Endothelial cell of umbilical vein (primary cell): ENCODE measurements around the gene MACROD2. TPM values are rescaled to one million over a fixed set of nuclear protein-coding genes. Genes with fewer than 3 reads are reported as not detected.

ENCODE experiments used
- BruUV-seq: library from RNA; stranded (reverse); fragments of 400-500 nt; replicated peaks from 2 replicates; lab custom pipeline; 2021; lab: Mats Ljungman, UMichigan
- CTCF ChIA-PET: fragments of 300-600, 350-600 bp; sonication (Branson Sonifier 250); formaldehyde crosslinking; loops from one replicate; lab custom pipeline; 2021; ENCODE audit warnings: antibody characterized with exemption, inconsistent platforms; lab: Charles Lee
- POLR2A ChIA-PET: fragments of 300-600, 350-600 bp; sonication (Branson Sonifier 250); formaldehyde crosslinking; loops from one replicate; lab custom pipeline; 2021; ENCODE audit warnings: antibody characterized with exemption, inconsistent platforms; lab: Charles Lee
- DNase-seq: peaks from one replicate; pipeline ENCODE4 v3.0.0-alpha.2; 2011; ENCODE audit warnings: low read depth, low spot score
- FAIRE-seq: peaks from 2 replicates; lab custom pipeline; 2011; peaks lifted over from hg19 to GRCh38; lab: Jason Lieb, UNC
- H2AFZ ChIP-seq: 2 replicates; pipeline ENCODE4 v1.6.0; 2012; ENCODE audit warnings: low read depth, low read length, control low read depth, inconsistent platforms
- H3K27ac ChIP-seq: 2 replicates; pipeline ENCODE4 v1.5.1; 2011; ENCODE audit warnings: low read depth, mild to moderate bottlenecking, control low read depth, low read length, moderate library complexity; ENCODE audit not compliant: insufficient read depth
- H3K27me3 ChIP-seq, 2 experiments: 2 replicates each; pipeline versions ENCODE4 v1.6.0 to v1.6.1; 2011; ENCODE audit warnings: low read length in 2 of 2, mixed read lengths in 1 of 2; ENCODE audit not compliant: control insufficient read depth in 2 of 2, insufficient read depth in 2 of 2
- H3K36me3 ChIP-seq, 2 experiments: 2 replicates in 1 of 2; 3 replicates in 1 of 2; pipeline ENCODE4 v1.5.1; 2011; ENCODE audit warnings: low read length in 2 of 2, mild to moderate bottlenecking in 1 of 2, moderate library complexity in 1 of 2; ENCODE audit not compliant: control insufficient read depth in 2 of 2, insufficient read depth in 2 of 2; ENCODE audit errors: extremely low read depth in 1 of 2
- H3K4me1 ChIP-seq: 3 replicates; pipeline ENCODE4 v1.5.1; 2011; ENCODE audit warnings: mild to moderate bottlenecking, low read length; ENCODE audit not compliant: control insufficient read depth, insufficient read depth; ENCODE audit errors: extremely low read depth
- H3K4me2 ChIP-seq: 2 replicates; pipeline ENCODE4 v1.6.1; 2011; ENCODE audit warnings: low read length, control low read depth, mixed read lengths; ENCODE audit not compliant: insufficient read depth
- H3K4me3 ChIP-seq, 3 experiments: fragments of 200-600 bp in 1 of 3; sonication (generic), shearing (Covaris generic) in 1 of 3; replicated peaks in 1 of 3; 2 replicates each; pipeline ENCODE4 v1.5.1; 2011 to 2016; ENCODE audit warnings: control low read depth in 3 of 3, low read length in 3 of 3, mild to moderate bottlenecking in 2 of 3, inconsistent platforms in 1 of 3, low read depth in 1 of 3, moderate library complexity in 1 of 3; ENCODE audit not compliant: insufficient read depth in 1 of 3
- H3K79me2 ChIP-seq: 2 replicates; pipeline ENCODE4 v1.6.0; 2012; ENCODE audit warnings: low read length, inconsistent platforms; ENCODE audit not compliant: control insufficient read depth, insufficient read depth
- H3K9ac ChIP-seq: replicated peaks from 2 replicates; pipeline ENCODE3; 2011; ENCODE audit warnings: low read length, control low read depth; ENCODE audit not compliant: insufficient read depth; ENCODE audit errors: extremely low read depth
- H3K9me1 ChIP-seq: replicated peaks from 3 replicates; pipeline ENCODE4 v1.6.0; 2011; ENCODE audit warnings: mild to moderate bottlenecking, low read length; ENCODE audit not compliant: control insufficient read depth, insufficient read depth; ENCODE audit errors: extremely low read depth
- H3K9me3 ChIP-seq: replicated peaks from 2 replicates; pipeline ENCODE4 v1.5.1; 2012; ENCODE audit warnings: low read length, inconsistent platforms; ENCODE audit not compliant: control insufficient read depth, insufficient read depth
- H4K20me1 ChIP-seq: replicated peaks from 2 replicates; pipeline ENCODE3; 2011; ENCODE audit warnings: mild to moderate bottlenecking, low read length; ENCODE audit not compliant: control insufficient read depth, insufficient read depth; ENCODE audit errors: extremely low read depth
- EZH2 ChIP-seq: IDR thresholded peaks from 2 replicates; pipeline ENCODE4 v1.6.1; 2012; ENCODE audit warnings: borderline replicate concordance, low read depth, mild to moderate bottlenecking, moderate library complexity, low read length, inconsistent platforms; ENCODE audit not compliant: severe bottlenecking
- FOS ChIP-seq: IDR thresholded peaks from 2 replicates; pipeline ENCODE4 v1.6.1; 2011; ENCODE audit warnings: mild to moderate bottlenecking, low read length, moderate library complexity, borderline replicate concordance; ENCODE audit not compliant: insufficient read depth
- GATA2 ChIP-seq: IDR thresholded peaks from 2 replicates; pipeline ENCODE4 v1.7.0; 2011; ENCODE audit warnings: low read depth, mild to moderate bottlenecking, moderate library complexity, mixed read lengths, low read length; ENCODE audit not compliant: insufficient read length, insufficient read depth
- JUN ChIP-seq: IDR thresholded peaks from 2 replicates; pipeline ENCODE4 v1.6.1; 2011; ENCODE audit warnings: borderline replicate concordance, low read depth; ENCODE audit not compliant: insufficient read length, insufficient read depth
- MYC ChIP-seq: IDR thresholded peaks from one replicate; pipeline ENCODE4 v1.6.1; 2011; ENCODE audit warnings: mild to moderate bottlenecking, low read depth, low read length
- POLR2A ChIP-seq: IDR thresholded peaks from 2 replicates; pipeline ENCODE4 v1.6.1; 2012; ENCODE audit warnings: low read depth, mild to moderate bottlenecking, control low read depth, low read length
- POLR2AphosphoS5 ChIP-seq: IDR thresholded peaks from 2 replicates; pipeline ENCODE4 v1.6.1; 2012; ENCODE audit warnings: low read depth, mild to moderate bottlenecking, control low read depth, low read length, moderate library complexity; ENCODE audit not compliant: insufficient read depth
- dilution Hi-C: fragments of 300-500 bp; cut with MboI; formaldehyde crosslinking; loops from one replicate; pipeline ENCODE4 v1.15.0; 2019; ENCODE audit warnings: low sequenced_read_pairs; ENCODE audit not compliant: extremely low pct_ligation_motif_present
- intact Hi-C: fragments of 100-400 bp; cut with micrococcal nuclease; formaldehyde crosslinking; loops from one replicate; pipeline ENCODE4 v1.10.0; 2022
- polyA plus RNA-seq, 4 experiments: library from polyadenylated mRNA; depleted of rRNA in 3 of 4; stranded (reverse) in 3 of 4; unstranded in 1 of 4; fragments of >200 nt; gene quantifications; 2 replicates each; pipeline versions ENCODE4 v1.2.1 to v1.2.3, GENCODE V29; 2011 to 2012; ENCODE audit warnings: missing spikeins in 1 of 4
- total RNA-seq: library from RNA; stranded (reverse); gene quantifications from 2 replicates; pipeline ENCODE4 v1.2.3, GENCODE V29; 2021
- TF ChIP-seq, protein P1 (sequence below), 2 donors: IDR thresholded peaks; 1 replicate in 1 of 2; 2 replicates in 1 of 2; pipeline ENCODE4 v1.5.1; 2011; ENCODE audit warnings: low read length in 2 of 2, mild to moderate bottlenecking in 2 of 2, moderate library complexity in 2 of 2, control low read depth in 1 of 2, inconsistent platforms in 1 of 2, low read depth in 1 of 2; ENCODE audit not compliant: insufficient read depth in 1 of 2; ENCODE audit errors: extremely low read depth in 1 of 2
- TF ChIP-seq, protein P2 (sequence below): IDR thresholded peaks from 2 replicates; pipeline ENCODE4 v1.6.1; 2011; ENCODE audit not compliant: insufficient read depth, insufficient read length

MACROD2 gene
- total and polyA plus RNA-seq, 2 donors (not counting 3 experiments of a cell fraction or from before 2014, with no cell fraction given): 0.11 to 0.73 TPM

DNA sequence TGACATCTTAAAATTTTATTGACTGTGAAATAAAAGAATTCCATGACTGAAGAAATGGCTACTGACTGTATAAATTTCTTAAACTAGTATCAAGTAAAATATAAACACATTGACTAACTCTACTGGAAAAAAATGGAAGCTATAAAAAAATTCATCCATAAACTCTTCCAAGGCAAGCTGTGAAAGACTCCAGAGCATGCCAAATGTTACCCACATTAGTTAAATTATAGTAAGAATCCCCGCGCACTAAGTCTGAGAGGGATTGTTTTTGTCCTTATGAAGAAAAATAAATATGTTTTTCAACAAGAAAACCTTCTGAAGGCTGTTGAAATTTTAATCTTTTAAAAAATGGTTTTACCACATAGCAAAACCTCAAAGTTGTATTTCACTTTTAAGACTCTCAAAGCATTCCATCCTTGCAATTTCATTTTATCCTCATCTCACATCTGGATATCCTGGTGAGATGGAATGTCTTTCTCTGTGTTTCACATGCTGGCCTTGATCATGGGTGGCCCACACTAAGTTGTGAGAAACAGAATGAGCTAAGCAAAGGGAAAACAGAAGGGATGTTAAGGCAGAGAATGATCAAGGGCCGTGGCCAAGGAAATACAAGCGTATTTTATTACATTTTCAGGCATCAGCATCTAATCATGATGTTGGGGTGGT, 1845.5 kb downstream of the MACROD2 start:
- H3K27ac ChIP-seq: no peak overlapping the region
- H3K79me2 ChIP-seq: no peaks in the 10 kb centered on the region
- H3K9me1 ChIP-seq: no peaks in the 10 kb centered on the region
- H3K36me3 ChIP-seq: no peaks in the 10 kb centered on the region
- no peak overlapping the region for H2AFZ ChIP-seq
- intact Hi-C loops (no loop called here), dilution Hi-C loops (no loop called here)
- no peaks in the 10 kb centered on the region for H4K20me1 ChIP-seq
- no peak overlapping the region for H3K4me2 ChIP-seq
- ChIA-PET CTCF (no interaction called here), POLR2A (no interaction called here)
- H3K9me3 ChIP-seq: no peaks in the 10 kb centered on the region
- no TSS peak for BruUV-seq
- FAIRE-seq: no peak
- H3K4me1 ChIP-seq: no peaks in the 10 kb centered on the region
- H3K4me3 ChIP-seq: no peak overlapping the region
- no peaks in the 10 kb centered on the region for H3K27me3 ChIP-seq
- DNase-seq: no peak
- TF ChIP-seq POLR2AphosphoS5 (no peak), GATA2 (no peak), MYC (no peak), JUN (no peak), FOS (no peak), POLR2A (no peak), EZH2 (no peak)
- TF ChIP-seq, protein P1, sequence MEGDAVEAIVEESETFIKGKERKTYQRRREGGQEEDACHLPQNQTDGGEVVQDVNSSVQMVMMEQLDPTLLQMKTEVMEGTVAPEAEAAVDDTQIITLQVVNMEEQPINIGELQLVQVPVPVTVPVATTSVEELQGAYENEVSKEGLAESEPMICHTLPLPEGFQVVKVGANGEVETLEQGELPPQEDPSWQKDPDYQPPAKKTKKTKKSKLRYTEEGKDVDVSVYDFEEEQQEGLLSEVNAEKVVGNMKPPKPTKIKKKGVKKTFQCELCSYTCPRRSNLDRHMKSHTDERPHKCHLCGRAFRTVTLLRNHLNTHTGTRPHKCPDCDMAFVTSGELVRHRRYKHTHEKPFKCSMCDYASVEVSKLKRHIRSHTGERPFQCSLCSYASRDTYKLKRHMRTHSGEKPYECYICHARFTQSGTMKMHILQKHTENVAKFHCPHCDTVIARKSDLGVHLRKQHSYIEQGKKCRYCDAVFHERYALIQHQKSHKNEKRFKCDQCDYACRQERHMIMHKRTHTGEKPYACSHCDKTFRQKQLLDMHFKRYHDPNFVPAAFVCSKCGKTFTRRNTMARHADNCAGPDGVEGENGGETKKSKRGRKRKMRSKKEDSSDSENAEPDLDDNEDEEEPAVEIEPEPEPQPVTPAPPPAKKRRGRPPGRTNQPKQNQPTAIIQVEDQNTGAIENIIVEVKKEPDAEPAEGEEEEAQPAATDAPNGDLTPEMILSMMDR (IDR thresholded peaks at IDR 0.05; ENCODE audit: extremely low read depth in 1 of 2, insufficient read depth in 1 of 2, low read depth in 1 of 2, low read length in 2 of 2): no peak
- TF ChIP-seq, protein P2, sequence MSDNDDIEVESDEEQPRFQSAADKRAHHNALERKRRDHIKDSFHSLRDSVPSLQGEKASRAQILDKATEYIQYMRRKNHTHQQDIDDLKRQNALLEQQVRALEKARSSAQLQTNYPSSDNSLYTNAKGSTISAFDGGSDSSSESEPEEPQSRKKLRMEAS: no peak
- no peak overlapping the region for H3K9ac ChIP-seq
